CD4-positive, alpha-beta T cell (primary cell): ENCODE measurements around the gene FYN. TPM values are rescaled to one million over a fixed set of nuclear protein-coding genes. Genes with fewer than 3 reads are reported as not detected.
A peak's percentile ranks its signal among the peaks of the same experiment; 100 is the strongest.

Experiments used
- ATAC-seq: fragments of 200-7000 bp; cut with Tn5 transposase; one replicate; pipeline ENCODE4 v1.10.0; 2022; ENCODE audit warnings: mild to moderate bottlenecking; ENCODE audit not compliant: poor library complexity
- CTCF ChIA-PET: fragments of 350-600 bp; sonication (Branson Sonifier 250); formaldehyde crosslinking; loops from one replicate; lab custom pipeline; 2021; ENCODE audit warnings: antibody characterized with exemption, inconsistent platforms; lab: Charles Lee
- POLR2A ChIA-PET: fragments of 350-600 bp; sonication (Branson Sonifier 250); formaldehyde crosslinking; loops from one replicate; lab custom pipeline; 2021; ENCODE audit warnings: antibody characterized with exemption, inconsistent platforms; lab: Charles Lee
- DNase-seq, 14 experiments: peaks; one replicate each; pipeline ENCODE4 v3.0.0-alpha.2; 2013 to 2020; ENCODE audit warnings: mixed read lengths in 2 of 14
- H3K27ac ChIP-seq, 2 donors: one replicate each; pipeline versions ENCODE4 v1.5.1 to v1.7.0; 2013; ENCODE audit warnings: low read length in 2 of 2, low read depth in 1 of 2, mild to moderate bottlenecking in 1 of 2
- H3K27me3 ChIP-seq, 2 experiments: 1 replicate in 1 of 2; 2 replicates in 1 of 2; pipeline versions ENCODE4 v1.6.1 to v1.7.0; 2013; ENCODE audit warnings: low read length in 2 of 2, control low read depth in 1 of 2, mild to moderate bottlenecking in 1 of 2, moderate library complexity in 1 of 2; ENCODE audit not compliant: insufficient read depth in 2 of 2, control insufficient read depth in 1 of 2
- H3K36me3 ChIP-seq: one replicate; pipeline ENCODE4 v1.6.1; 2013; ENCODE audit warnings: low read length, control low read depth; ENCODE audit not compliant: insufficient read depth
- H3K4me1 ChIP-seq: one replicate; pipeline ENCODE4 v1.6.1; 2013; ENCODE audit warnings: low read length, control low read depth; ENCODE audit not compliant: insufficient read depth
- H3K4me3 ChIP-seq: one replicate; pipeline ENCODE4 v1.5.1; 2013; ENCODE audit warnings: mild to moderate bottlenecking, low read length, moderate library complexity
- H3K9me3 ChIP-seq, 2 experiments: 1 replicate in 1 of 2; 2 replicates in 1 of 2; pipeline versions ENCODE4 v1.6.1 to v1.7.0; 2013; ENCODE audit warnings: low read length in 2 of 2, mild to moderate bottlenecking in 2 of 2, control low read depth in 1 of 2, moderate library complexity in 1 of 2; ENCODE audit not compliant: control insufficient read depth in 1 of 2, insufficient read depth in 1 of 2
- H3K27ac Mint-ChIP-seq: one replicate; pipeline ENCODE4 v1.8.0; 2020; ENCODE audit warnings: mixed read lengths
- H3K27me3 Mint-ChIP-seq: one replicate; pipeline ENCODE4 v1.8.0; 2021; ENCODE audit warnings: mixed read lengths
- H3K36me3 Mint-ChIP-seq: one replicate; pipeline ENCODE4 v1.8.0; 2021; ENCODE audit warnings: low read depth, mixed read lengths
- H3K4me1 Mint-ChIP-seq: one replicate; pipeline ENCODE4 v1.8.0; 2021; ENCODE audit warnings: low read depth, mixed read lengths
- H3K4me3 Mint-ChIP-seq: one replicate; pipeline ENCODE4 v1.8.0; 2020; ENCODE audit warnings: mild to moderate bottlenecking, mixed read lengths
- H3K9me3 Mint-ChIP-seq: one replicate; pipeline ENCODE4 v1.8.0; 2020; ENCODE audit warnings: mixed read lengths
- CTCF ChIP-seq: fragments of 200-600 bp; IDR thresholded peaks from one replicate; pipeline ENCODE4 v1.8.0; 2022; ENCODE audit warnings: antibody characterized with exemption, mild to moderate bottlenecking
- intact Hi-C, 2 experiments: fragments of 100-400 bp; cut with DNase I in 1 of 2; cut with micrococcal nuclease in 1 of 2; formaldehyde crosslinking; loops; one replicate each; pipeline versions ENCODE4 v1.15.1 to v1.9.0; 2023 to 2025; cut with DNase I, micrococcal nuclease
- total RNA-seq, 174 experiments: library from RNA in 2 of 174; stranded (reverse) in 2 of 174; gene quantifications; one replicate each; pipeline ENCODE4 v1.2.3 and lab custom pipeline; 2021 to 2026

Gene FYN
- total RNA-seq, 2 experiments from 2014 or later: 419 TPM

- H3K4me3 ChIP-seq: no peak overlapping the region
- Mint-ChIP-seq H3K9me3 (no peaks in the 10 kb centered on the region), H3K4me1 (peaks cover 80% of the 10 kb centered on the region), H3K27ac (peak overlapping the region; percentile 93), H3K4me3 (no peak overlapping the region), H3K27me3 (no peaks in the 10 kb centered on the region), H3K36me3 (peaks cover 98% of the 10 kb centered on the region)
- no peak for ATAC-seq
- peak overlapping the region in 1 of 2 donors; percentile 42 for H3K27ac ChIP-seq
- H3K27me3 ChIP-seq: no peaks in the 10 kb centered on the region
- intact Hi-C loops: no loop called here
- ChIA-PET POLR2A (interaction anchor here (1.3 kb wide), 1 partner anchor 277 kb away, joined by 5 read pairs; no protein-coding TSS in a partner anchor), CTCF (no interaction called here)
- H3K36me3 ChIP-seq: peaks cover 86% of the 10 kb centered on the region
- peaks cover 62% of the 10 kb centered on the region for H3K4me1 ChIP-seq
- no peak for TF ChIP-seq CTCF
- no peak for DNase-seq
- H3K9me3 ChIP-seq: no peaks in the 10 kb centered on the region
These were observed 156.9 kb downstream of the FYN start for GRCh38 chr6:111716325-111716724.

- no peaks in the 10 kb centered on the region for H3K27me3 ChIP-seq
- DNase-seq: peak in 12 of 14 experiments; percentile 6 to 80 (median 50)
- H3K27ac Mint-ChIP-seq: peak overlapping the region; percentile 93
- H3K36me3 Mint-ChIP-seq: peaks cover 98% of the 10 kb centered on the region
- TF ChIP-seq CTCF: no peak
- no peaks in the 10 kb centered on the region for H3K9me3 ChIP-seq
- peaks cover 80% of the 10 kb centered on the region for H3K4me1 Mint-ChIP-seq
- H3K4me1 ChIP-seq: peaks cover 59% of the 10 kb centered on the region
- H3K4me3 Mint-ChIP-seq: peak overlapping the region; percentile 30
- no peaks in the 10 kb centered on the region for H3K9me3 Mint-ChIP-seq
- CTCF ChIA-PET: interaction anchor here (1.2 kb wide), 1 partner anchor 328 kb away, joined by 3 read pairs; no protein-coding TSS in a partner anchor
- intact Hi-C loops: no loop called here
- H3K36me3 ChIP-seq: peaks cover 84% of the 10 kb centered on the region
- peak overlapping the region; percentile 6 to 24 for H3K27ac ChIP-seq
- H3K27me3 Mint-ChIP-seq: no peaks in the 10 kb centered on the region
- POLR2A ChIA-PET: interaction anchor here (0.6 to 1.3 kb wide), 4 partner anchors 9 to 278 kb away, joined by 3 to 5 read pairs (median 4); no protein-coding TSS in a partner anchor
- peak; percentile 85 for ATAC-seq
- no peak overlapping the region for H3K4me3 ChIP-seq
These were observed 157.9 kb downstream of the FYN start for GRCh38 chr6:111715321-111715720.

GRCh38 chr6:111714416-111715270 lies 158.6 kb downstream of the FYN start:
- ChIA-PET CTCF (interaction anchor here (1.2 kb wide), 1 partner anchor 329 kb away, joined by 3 read pairs; no protein-coding TSS in a partner anchor), POLR2A (interaction anchor here (0.8 to 1.4 kb wide), 6 partner anchors 10 to 278 kb away, joined by 3 to 5 read pairs (median 4); no protein-coding TSS in a partner anchor)
- Mint-ChIP-seq H3K27me3 (no peaks in the 10 kb centered on the region), H3K4me3 (peak overlapping the region; percentile 47), H3K9me3 (no peaks in the 10 kb centered on the region), H3K36me3 (peaks cover 98% of the 10 kb centered on the region), H3K4me1 (peaks cover 82% of the 10 kb centered on the region), H3K27ac (peak overlapping the region; percentile 93)
- H3K4me1 ChIP-seq: peaks cover 57% of the 10 kb centered on the region
- DNase-seq (peak in 1 of 14 experiments; percentile 51), ATAC-seq (no peak)
- H3K4me3 ChIP-seq: no peak overlapping the region
- H3K27ac ChIP-seq: peak overlapping the region; percentile 6 to 24
- intact Hi-C loops: loop anchor here in 1 of 2 experiments (5.0 kb wide), 2 partner anchors 33 to 88 kb away; no protein-coding TSS in a partner anchor
- no peaks in the 10 kb centered on the region for H3K9me3 ChIP-seq
- H3K36me3 ChIP-seq: peaks cover 77% of the 10 kb centered on the region
- H3K27me3 ChIP-seq: no peaks in the 10 kb centered on the region
- no peak for TF ChIP-seq CTCF
